Measurements from ENCODE around the gene CFAP45.
A peak's percentile ranks its signal among the peaks of the same experiment; 100 is the strongest.

CFAP45 gene

GRCh38 chr1:159946242-159947187, 46.5 kb upstream of the CFAP45 start:
- Histone ChIP-seq H3K4me2 (ENCODE audit: low read length) (no peak overlapping the region), H4K20me1 (ENCODE audit: insufficient read depth, low read length) (no peaks in the 10 kb centered on the region), H3F3A (ENCODE audit: insufficient read depth, low read length) (no peaks in the 10 kb centered on the region), H3K9me2 (ENCODE audit: low read depth, low read length) (no peaks in the 10 kb centered on the region), H3K27ac (ENCODE audit: low read depth, low read length, poor library complexity, severe bottlenecking) (no peak overlapping the region), H3K9ac (ENCODE audit: low read length) (no peak overlapping the region), H3K27me3 (ENCODE audit: insufficient read depth, low read length) (no peaks in the 10 kb centered on the region), H2AFZ (ENCODE audit: low read length) (no peak overlapping the region), H3K4me3 (ENCODE audit: low read depth, low read length, poor library complexity, severe bottlenecking) (no peak overlapping the region), H3K79me2 (ENCODE audit: insufficient read depth, low read length) (no peaks in the 10 kb centered on the region), H3K9me3 (ENCODE audit: low read length) (no peaks in the 10 kb centered on the region), H3K4me1 (ENCODE audit: insufficient read depth, low read length, severe bottlenecking) (no peaks in the 10 kb centered on the region), H3K36me3 (ENCODE audit: insufficient read depth, low read length) (no peaks in the 10 kb centered on the region)
- TF ChIP-seq EZH2 (IDR thresholded peaks at IDR 0.05; ENCODE audit: borderline replicate concordance, low read length), result no peak
- no peak for TF ChIP-seq CTCF (IDR thresholded peaks at IDR 0.05; ENCODE audit: low read length)

- Histone ChIP-seq H3K4me3 (ENCODE audit: low read depth, low read length, poor library complexity, severe bottlenecking) (no peak within 1 kb of the TSS), H3K36me3 (ENCODE audit: insufficient read depth, low read length) (no peaks in the 10 kb centered on the region), H3K9me2 (ENCODE audit: low read depth, low read length) (no peaks in the 10 kb centered on the region), H3K9me3 (ENCODE audit: low read length) (no peaks in the 10 kb centered on the region), H3K79me2 (ENCODE audit: insufficient read depth, low read length) (no peaks in the 10 kb centered on the region), H3K27ac (ENCODE audit: low read depth, low read length, poor library complexity, severe bottlenecking) (no peak within 1 kb of the TSS), H3K4me2 (ENCODE audit: low read length) (no peak within 1 kb of the TSS), H2AFZ (ENCODE audit: low read length) (no peak within 1 kb of the TSS), H3K9ac (ENCODE audit: low read length) (no peak within 1 kb of the TSS), H3K27me3 (ENCODE audit: insufficient read depth, low read length) (no peaks in the 10 kb centered on the region), H3K4me1 (ENCODE audit: insufficient read depth, low read length, severe bottlenecking) (no peaks in the 10 kb centered on the region), H4K20me1 (ENCODE audit: insufficient read depth, low read length) (no peaks in the 10 kb centered on the region), H3F3A (ENCODE audit: insufficient read depth, low read length) (no peaks in the 10 kb centered on the region)
- TF ChIP-seq CTCF (IDR thresholded peaks at IDR 0.05; ENCODE audit: low read length) (peak; percentile 24; the same call in 1 of the 2 replicates), EZH2 (IDR thresholded peaks at IDR 0.05; ENCODE audit: borderline replicate concordance, low read length) (no peak)
These were observed 45.7 kb upstream of the CFAP45 start, which contains the start of gene IGSF9 for GRCh38 chr1:159945483-159946241. Gene IGSF9 (minus strand): TSS chr1:159945613. CDS start chr1:159943454, 2,159 bp downstream.

- Histone ChIP-seq H3K79me2 (ENCODE audit: insufficient read depth, low read length) (no peaks in the 10 kb centered on the region), H4K20me1 (ENCODE audit: insufficient read depth, low read length) (no peaks in the 10 kb centered on the region), H3K9me2 (ENCODE audit: low read depth, low read length) (no peaks in the 10 kb centered on the region), H3K27me3 (ENCODE audit: insufficient read depth, low read length) (no peaks in the 10 kb centered on the region), H3K9me3 (ENCODE audit: low read length) (no peaks in the 10 kb centered on the region), H3K4me1 (ENCODE audit: insufficient read depth, low read length, severe bottlenecking) (no peaks in the 10 kb centered on the region), H3K36me3 (ENCODE audit: insufficient read depth, low read length) (no peaks in the 10 kb centered on the region), H3K9ac (ENCODE audit: low read length) (no peak overlapping the region), H2AFZ (ENCODE audit: low read length) (no peak overlapping the region), H3K27ac (ENCODE audit: low read depth, low read length, poor library complexity, severe bottlenecking) (no peak overlapping the region), H3K4me3 (ENCODE audit: low read depth, low read length, poor library complexity, severe bottlenecking) (no peak overlapping the region), H3F3A (ENCODE audit: insufficient read depth, low read length) (no peaks in the 10 kb centered on the region), H3K4me2 (ENCODE audit: low read length) (no peak overlapping the region)
- TF ChIP-seq EZH2 (IDR thresholded peaks at IDR 0.05; ENCODE audit: borderline replicate concordance, low read length) (no peak), CTCF (IDR thresholded peaks at IDR 0.05; ENCODE audit: low read length) (no peak)
These were observed 44.9 kb upstream of the CFAP45 start for GRCh38 chr1:159944623-159945455.
